ENCODE data around the gene TPX2. TPM values are rescaled to one million over a fixed set of nuclear protein-coding genes. Genes with fewer than 3 reads are reported as not detected.
"Not testable (repeated sequence)": the region's sequence is repeated elsewhere in the genome, so short reads cannot be mapped to it uniquely, and the experiment has no call there.

The TPX2 gene
- total and polyA plus RNA-seq, 5 experiments from 2014 or later, result 0.16 to 0.50 (median 0.26) TPM; not detected in 1

- H3K4me1 Mint-ChIP-seq, ATAC-seq, H3K4me3 Mint-ChIP-seq, H3K36me3 Mint-ChIP-seq, H3K27me3 Mint-ChIP-seq, H3K9me3 Mint-ChIP-seq, POLR2A ChIA-PET: not testable (repeated sequence)
- DNase-seq, result peak in 1 of 10 donors; percentile 21
- peak overlapping the region in 1 of 10 donors; percentile 27 for H3K27ac Mint-ChIP-seq
These were observed 88.9 kb downstream of the TPX2 start for GRCh38 chr20:31828016-31828415.

- H3K27me3 Mint-ChIP-seq, result no peaks in the 10 kb centered on the region
These were observed 90.6 kb downstream of the TPX2 start for GRCh38 chr20:31829731-31830130.

GRCh38 chr20:31830406-31830981, 91.4 kb downstream of the TPX2 start:
- no peak overlapping the region for H3K27ac Mint-ChIP-seq
- no peaks in the 10 kb centered on the region for H3K27me3 Mint-ChIP-seq
- no peak for ATAC-seq
- H3K4me1 Mint-ChIP-seq, result peaks cover 0 to 2% (median 0%) of the 10 kb centered on the region in 4 donors
- no peaks in the 10 kb centered on the region for H3K9me3 Mint-ChIP-seq
- no peak overlapping the region for H3K4me3 Mint-ChIP-seq
- POLR2A ChIA-PET, result no interaction called here
- no peak for DNase-seq
- H3K36me3 Mint-ChIP-seq, result no peaks in the 10 kb centered on the region

More at GRCh38 chr20:31829731-31830130, 90.6 kb downstream of the TPX2 start:
- H3K4me1 Mint-ChIP-seq, result peaks cover 0 to 2% (median 0%) of the 10 kb centered on the region in 4 donors
- POLR2A ChIA-PET, result no interaction called here
- H3K4me3 Mint-ChIP-seq, result no peak overlapping the region
- H3K27ac Mint-ChIP-seq, result no peak overlapping the region
- no peak for DNase-seq
- H3K36me3 Mint-ChIP-seq, result no peaks in the 10 kb centered on the region
- no peak for ATAC-seq
- no peaks in the 10 kb centered on the region for H3K9me3 Mint-ChIP-seq

DNA sequence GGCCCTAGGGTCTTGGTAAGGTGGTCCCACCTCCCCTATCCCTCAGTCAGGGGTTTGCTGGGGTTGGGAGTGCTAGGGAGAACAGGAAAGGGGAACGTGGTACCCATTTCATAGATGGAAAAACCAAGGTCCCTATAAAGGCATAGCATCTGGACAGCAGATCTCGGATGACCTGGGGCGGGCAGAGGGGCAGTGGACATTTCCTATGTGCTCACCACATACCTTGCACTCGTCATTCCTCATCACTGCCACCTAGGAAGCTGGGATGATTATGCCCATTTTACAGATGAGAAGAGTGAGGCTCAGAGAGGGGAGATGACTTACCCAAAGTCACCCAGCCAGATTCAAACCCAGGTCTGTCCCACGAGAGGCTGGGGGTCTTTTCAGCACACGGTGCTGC, 92.1 kb downstream of the TPX2 start:
- H3K27ac Mint-ChIP-seq, result peak overlapping the region in 1 of 10 donors; percentile 61
- POLR2A ChIA-PET, result no interaction called here
- H3K9me3 Mint-ChIP-seq, result no peaks in the 10 kb centered on the region
- H3K4me1 Mint-ChIP-seq, result peaks cover 0 to 7% (median 2%) of the 10 kb centered on the region in 4 donors
- no peak for DNase-seq
- no peak for ATAC-seq
- no peaks in the 10 kb centered on the region for H3K36me3 Mint-ChIP-seq
- no peaks in the 10 kb centered on the region for H3K27me3 Mint-ChIP-seq
- no peak overlapping the region for H3K4me3 Mint-ChIP-seq

DNA sequence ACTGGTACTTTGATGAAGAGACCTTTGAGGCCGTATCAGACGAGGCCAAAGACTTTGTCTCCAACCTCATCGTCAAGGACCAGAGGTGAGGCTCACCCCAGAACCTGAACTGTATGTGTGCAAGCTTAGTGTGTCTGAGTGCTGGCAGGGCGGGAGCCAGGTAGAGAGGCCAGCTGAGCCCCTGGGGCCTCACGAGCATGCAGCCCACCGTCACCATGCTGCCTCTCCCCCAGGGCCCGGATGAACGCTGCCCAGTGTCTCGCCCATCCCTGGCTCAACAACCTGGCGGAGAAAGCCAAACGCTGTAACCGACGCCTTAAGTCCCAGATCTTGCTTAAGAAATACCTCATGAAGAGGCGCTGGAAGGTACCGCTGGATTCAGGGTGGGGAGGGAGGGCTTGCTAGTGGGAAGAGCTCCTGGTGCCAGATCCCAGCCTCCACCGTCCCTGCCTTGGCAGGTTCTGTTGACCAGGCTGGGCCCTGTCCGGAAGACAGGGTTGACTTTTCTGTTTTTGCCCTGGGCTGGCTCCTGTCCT, 92.7 kb downstream of the TPX2 start:
- ATAC-seq (no peak), DNase-seq (no peak)
- Mint-ChIP-seq H3K9me3 (no peaks in the 10 kb centered on the region), H3K4me1 (peaks cover 0 to 11% (median 4%) of the 10 kb centered on the region in 4 donors), H3K36me3 (no peaks in the 10 kb centered on the region), H3K27ac (no peak overlapping the region), H3K4me3 (no peak overlapping the region), H3K27me3 (no peaks in the 10 kb centered on the region)
- POLR2A ChIA-PET, result no interaction called here

DNA sequence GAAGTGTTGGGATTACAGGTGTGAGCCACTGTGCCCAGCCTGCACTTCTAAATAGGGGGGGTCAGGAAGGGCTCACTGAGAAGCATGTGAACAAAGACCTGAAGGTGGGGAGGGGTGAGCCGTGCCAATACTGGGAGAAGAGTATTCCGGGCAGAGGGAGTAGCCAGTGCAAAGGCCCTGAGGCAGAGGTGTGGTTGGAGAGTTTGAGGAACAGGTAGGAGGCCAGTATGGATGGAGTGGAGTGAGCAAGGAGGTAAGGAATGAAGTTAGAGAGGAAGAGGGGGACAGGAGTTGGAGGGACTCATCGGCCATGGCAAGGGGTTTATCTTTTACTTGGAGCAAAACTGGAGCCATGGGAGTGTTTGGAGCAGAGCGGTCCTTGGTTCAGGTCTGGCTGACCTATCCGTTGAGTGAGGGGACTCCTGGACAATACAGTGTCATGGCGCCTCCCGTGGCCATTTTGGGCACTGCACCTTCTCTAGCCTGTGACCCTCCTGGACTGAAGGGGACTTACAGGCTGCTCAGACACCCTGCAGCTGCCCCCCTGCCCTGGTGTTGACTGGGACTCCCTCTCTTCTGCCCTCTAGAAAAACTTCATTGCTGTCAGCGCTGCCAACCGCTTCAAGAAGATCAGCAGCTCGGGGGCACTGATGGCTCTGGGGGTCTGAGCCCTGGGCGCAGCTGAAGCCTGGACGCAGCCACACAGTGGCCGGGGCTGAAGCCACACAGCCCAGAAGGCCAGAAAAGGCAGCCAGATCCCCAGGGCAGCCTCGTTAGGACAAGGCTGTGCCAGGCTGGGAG, 94.2 kb downstream of the TPX2 start:
- no peaks in the 10 kb centered on the region for H3K27me3 Mint-ChIP-seq
- POLR2A ChIA-PET, result no interaction called here
- DNase-seq, result peak in 8 of 10 donors; percentile 7 to 52 (median 33)
- no peaks in the 10 kb centered on the region for H3K36me3 Mint-ChIP-seq
- no peak overlapping the region for H3K4me3 Mint-ChIP-seq
- ATAC-seq, result peak in 1 of 2 donors; percentile 44
- H3K27ac Mint-ChIP-seq, result peak overlapping the region in 2 of 10 donors; percentile 4 to 24
- peaks cover 0 to 11% (median 4%) of the 10 kb centered on the region in 4 donors for H3K4me1 Mint-ChIP-seq
- H3K9me3 Mint-ChIP-seq, result no peaks in the 10 kb centered on the region

DNA sequence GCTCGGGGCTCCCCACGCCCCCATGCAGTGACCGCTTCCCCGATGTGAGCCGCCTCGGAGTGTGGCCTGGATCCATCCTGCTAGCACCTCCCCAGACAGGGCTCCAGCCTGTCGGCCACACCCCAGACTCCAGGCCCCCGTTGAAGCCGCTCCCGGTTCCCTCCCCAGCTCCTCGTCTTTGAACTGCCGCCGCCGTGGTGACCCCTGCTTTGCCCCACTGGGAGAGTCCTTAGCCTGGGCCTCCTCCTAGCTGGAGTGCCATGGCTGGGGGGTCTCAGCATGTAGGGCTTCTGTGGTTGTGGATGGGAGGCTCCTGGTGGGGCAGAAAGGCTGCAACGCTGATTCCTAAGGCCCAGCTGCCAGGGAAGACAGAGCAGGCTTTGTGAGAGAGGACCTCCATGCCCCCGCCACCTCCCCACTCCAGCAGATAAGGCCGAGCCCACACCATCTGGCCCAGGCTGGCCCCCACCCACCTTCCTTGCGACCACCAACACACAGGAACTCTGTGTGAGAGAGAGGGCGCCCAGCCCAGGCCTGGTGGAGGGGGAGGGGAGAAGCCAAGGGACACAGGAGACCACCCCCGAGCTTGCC, 94.9 kb downstream of the TPX2 start:
- ATAC-seq, result no peak
- H3K36me3 Mint-ChIP-seq, result no peaks in the 10 kb centered on the region
- DNase-seq, result no peak
- POLR2A ChIA-PET, result no interaction called here
- peaks cover 0 to 11% (median 4%) of the 10 kb centered on the region in 4 donors for H3K4me1 Mint-ChIP-seq
- no peak overlapping the region for H3K4me3 Mint-ChIP-seq
- H3K9me3 Mint-ChIP-seq, result no peaks in the 10 kb centered on the region
- no peak overlapping the region for H3K27ac Mint-ChIP-seq
- H3K27me3 Mint-ChIP-seq, result no peaks in the 10 kb centered on the region

GRCh38 chr20:31835554-31835953, 96.5 kb downstream of the TPX2 start:
- H3K27me3 Mint-ChIP-seq, result no peaks in the 10 kb centered on the region
- peaks cover 0 to 11% (median 4%) of the 10 kb centered on the region in 4 donors for H3K4me1 Mint-ChIP-seq
- POLR2A ChIA-PET, result no interaction called here
- H3K36me3 Mint-ChIP-seq, result no peaks in the 10 kb centered on the region
- ATAC-seq (no peak), DNase-seq (no peak)
- H3K27ac Mint-ChIP-seq, result no peak overlapping the region
- H3K4me3 Mint-ChIP-seq, result no peak overlapping the region
- H3K9me3 Mint-ChIP-seq, result no peaks in the 10 kb centered on the region

DNA sequence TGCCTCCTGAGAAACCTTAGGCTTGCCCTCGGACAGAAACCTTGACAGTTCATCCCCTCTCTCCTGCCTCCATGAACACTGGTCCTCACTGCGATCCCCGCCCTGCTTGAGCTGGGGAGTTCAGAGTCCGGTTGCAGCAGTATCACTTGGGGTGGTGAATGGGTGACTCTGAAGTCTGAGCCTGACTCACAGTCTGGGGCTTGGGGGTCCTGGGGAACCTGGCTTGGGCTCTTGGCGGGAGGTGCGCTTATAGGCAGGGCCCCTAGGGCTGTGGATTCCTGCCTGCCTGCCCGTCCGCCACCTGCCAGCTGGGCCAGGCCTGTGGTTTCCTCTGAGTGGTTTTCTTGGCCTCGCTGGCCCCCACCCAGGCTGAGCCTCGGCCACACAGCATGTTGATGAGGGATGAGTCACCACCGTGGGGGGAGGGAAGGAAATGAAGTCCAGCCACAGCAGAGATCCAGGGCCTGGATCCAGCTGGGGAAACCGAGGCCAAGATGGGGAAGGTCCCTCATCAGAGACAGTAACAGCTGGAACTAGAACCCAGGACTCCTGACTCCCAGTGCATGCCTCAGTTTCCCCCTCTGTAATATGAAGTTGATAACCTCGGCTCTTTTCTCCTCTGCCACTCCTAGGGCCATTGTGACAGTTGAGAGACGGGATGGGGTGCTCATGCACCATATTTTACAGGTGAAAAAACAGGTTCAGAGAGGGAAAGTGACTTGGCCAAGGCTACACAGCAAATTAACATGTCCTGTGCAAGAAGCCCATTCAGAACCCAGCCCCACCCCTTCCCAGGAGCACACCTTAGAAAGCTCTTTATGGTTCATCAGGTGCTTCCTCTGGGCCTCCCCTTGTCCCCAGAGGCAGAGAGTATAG, 97.1 kb downstream of the TPX2 start:
- DNase-seq (peak in 1 of 10 donors; percentile 17), ATAC-seq (no peak)
- H3K27ac Mint-ChIP-seq, result no peak overlapping the region
- no peaks in the 10 kb centered on the region for H3K27me3 Mint-ChIP-seq
- H3K4me1 Mint-ChIP-seq, result peaks cover 0 to 11% (median 4%) of the 10 kb centered on the region in 4 donors
- POLR2A ChIA-PET, result no interaction called here
- H3K9me3 Mint-ChIP-seq, result no peaks in the 10 kb centered on the region
- no peaks in the 10 kb centered on the region for H3K36me3 Mint-ChIP-seq
- no peak overlapping the region for H3K4me3 Mint-ChIP-seq

DNA sequence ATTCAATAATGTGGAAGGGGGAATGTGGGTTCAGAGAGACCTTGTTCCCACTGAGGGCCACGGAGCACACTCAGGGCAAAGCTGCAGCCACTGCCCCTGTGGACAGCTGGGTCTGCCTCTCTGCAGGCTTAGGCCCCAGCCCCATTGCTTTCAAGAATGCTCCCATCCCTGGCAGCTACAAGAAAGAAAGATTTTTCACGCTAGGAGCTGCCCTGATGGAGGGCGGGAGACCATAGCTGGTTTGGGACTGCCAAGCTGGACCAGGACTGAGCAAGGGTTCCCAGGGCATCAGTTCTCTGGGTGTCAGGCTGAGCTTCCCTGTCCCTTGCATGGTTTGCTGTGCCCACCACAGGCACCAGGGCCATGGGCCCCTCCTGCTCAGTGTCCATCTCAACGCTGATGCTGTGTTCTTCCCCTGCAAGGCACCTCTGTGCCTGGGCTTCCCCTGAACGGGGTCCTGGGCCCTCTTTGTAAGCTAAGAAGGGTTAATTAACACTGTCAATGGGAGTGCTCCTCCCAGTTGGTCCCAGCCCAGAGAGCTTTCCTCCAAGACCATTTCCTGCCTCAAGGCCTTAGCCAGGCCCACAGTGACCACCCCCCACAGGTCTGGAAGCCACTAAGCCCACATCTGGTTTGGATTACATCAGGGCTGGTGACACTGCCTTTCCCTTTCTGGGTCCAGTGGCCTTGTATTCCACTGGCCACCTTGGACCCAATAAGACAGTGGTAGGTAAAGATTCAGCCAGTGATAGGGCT, 97.9 kb downstream of the TPX2 start:
- Mint-ChIP-seq H3K4me1 (peaks cover 0 to 11% (median 4%) of the 10 kb centered on the region in 4 donors), H3K27ac (no peak overlapping the region), H3K36me3 (no peaks in the 10 kb centered on the region), H3K4me3 (no peak overlapping the region), H3K9me3 (no peaks in the 10 kb centered on the region), H3K27me3 (no peaks in the 10 kb centered on the region)
- POLR2A ChIA-PET, result no interaction called here
- DNase-seq (no peak), ATAC-seq (no peak)

DNA sequence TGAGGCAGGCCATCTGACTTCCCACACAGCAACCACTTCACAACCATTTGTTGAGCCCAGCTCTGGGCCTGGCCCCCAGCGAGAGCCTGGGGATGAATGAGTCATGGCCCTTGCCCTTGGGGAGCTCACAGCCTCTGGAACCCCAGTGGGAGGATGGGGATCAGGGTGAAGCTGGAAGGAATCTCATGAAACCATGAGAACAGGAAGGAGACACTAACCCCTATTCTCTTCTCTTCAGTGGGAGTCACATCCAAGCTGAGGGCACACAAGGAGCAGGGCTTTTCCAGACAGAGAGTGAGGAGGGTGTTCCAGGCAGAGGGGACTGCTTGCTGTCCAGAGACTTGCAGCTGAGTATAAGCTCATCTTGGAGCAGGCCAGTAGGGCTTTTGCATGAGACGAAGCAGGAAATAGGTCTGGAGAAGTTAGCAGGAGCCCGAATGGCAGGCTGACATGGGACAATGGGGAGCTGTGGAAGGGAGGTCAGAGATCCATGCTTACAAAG, 98.9 kb downstream of the TPX2 start:
- Mint-ChIP-seq H3K4me1 (peaks cover 0 to 11% (median 4%) of the 10 kb centered on the region in 4 donors), H3K9me3 (no peaks in the 10 kb centered on the region), H3K27me3 (no peaks in the 10 kb centered on the region), H3K36me3 (no peaks in the 10 kb centered on the region), H3K27ac (no peak overlapping the region), H3K4me3 (no peak overlapping the region)
- POLR2A ChIA-PET, result no interaction called here
- DNase-seq, result no peak
- ATAC-seq, result no peak

All from naive thymus-derived CD8-positive, alpha-beta T cell (primary cell).